Adrenal gland (tissue), 12 donors: ENCODE data around the gene SLC6A8. TPM values are rescaled to one million over a fixed set of nuclear protein-coding genes. Genes with fewer than 3 reads are reported as not detected.
"Not testable (repeated sequence)": the region's sequence is repeated elsewhere in the genome, so short reads cannot be mapped to it uniquely, and the experiment has no call there.

Experiments
- DNase-seq, 7 donors: peaks; one replicate each; pipeline ENCODE4 v3.0.0-alpha.2; 2019 to 2020
- H3K27ac ChIP-seq, 5 donors: fragments of 200-600 bp; sonication (generic) in 4 of 5; 1 replicate in 3 of 5; 2 replicates in 2 of 5; pipeline versions ENCODE4 v1.5.1 to v1.8.0; 2016 to 2020; ENCODE audit warnings: mild to moderate bottlenecking in 1 of 5
- H3K27me3 ChIP-seq: fragments of 200-600 bp; 2 replicates; pipeline ENCODE4 v1.8.0; 2021
- H3K36me3 ChIP-seq, 2 donors: fragments of 200-600 bp; replicated peaks in 1 of 2; 1 replicate in 1 of 2; 2 replicates in 1 of 2; pipeline versions ENCODE4 v1.5.1 to v1.8.0; 2018 to 2022
- H3K4me1 ChIP-seq, 2 donors: fragments of 200-600 bp; replicated peaks in 1 of 2; 1 replicate in 1 of 2; 2 replicates in 1 of 2; pipeline versions ENCODE4 v1.5.1 to v1.8.0; 2018 to 2021
- H3K4me3 ChIP-seq, 4 donors: fragments of 200-600 bp; sonication (generic) in 3 of 4; one replicate each; pipeline ENCODE4 v1.5.1; 2016 to 2018
- H3K9me3 ChIP-seq, 3 donors: fragments of 200-600 bp; sonication (generic) in 1 of 3; replicated peaks in 1 of 3; 1 replicate in 2 of 3; 2 replicates in 1 of 3; pipeline versions ENCODE4 v1.5.1 to v1.8.0; 2016 to 2021
- POLR2A ChIP-seq, 2 donors: fragments of 450-650 bp; IDR thresholded peaks; one replicate each; pipeline ENCODE4 v1.6.1; 2017; ENCODE audit warnings: antibody characterized with exemption in 2 of 2, mild to moderate bottlenecking in 2 of 2, moderate library complexity in 1 of 2
- WGBS, 4 donors: extraction: QIAGEN DNeasy Blood & Tissue Kit in 2 of 4; methylation state at CpG; one replicate each; pipeline versions ENCODE4 v1.1.5 to v1.1.7; 2013 to 2017; 5-methylcytosine and 5-hydroxymethylcytosine counted together
- intact Hi-C, 2 donors: fragments of 100-400 bp; cut with DNase I; formaldehyde crosslinking; loops; one replicate each; pipeline versions ENCODE4 v1.14.1 to v1.15.0; 2022 to 2023
- polyA plus RNA-seq, 3 donors: library from polyadenylated mRNA; stranded (reverse); fragments of 200-250 nt in 2 of 3; fragments of 350-450 nt in 1 of 3; fragmentation: Illumina TruSeq in 1 of 3; extraction: RNeasy Lipid Tissue Mini Kit (QIAGEN cat#74804) in 1 of 3; gene quantifications; one replicate each; pipeline ENCODE4 v1.2.3, GENCODE V29; 2013 to 2014
- total RNA-seq, 9 donors: library from RNA; depleted of rRNA in 4 of 9; stranded (reverse); fragments of >200 nt in 4 of 9; fragments of 120-200 nt in 1 of 9; fragmentation: NEBNext Ultra II Directional in 1 of 9; extraction: Animal tissue kit (Norgen Biotek cat#: 25700) in 1 of 9; gene quantifications; one replicate each; pipeline versions ENCODE4 v1.1.0 to v1.2.4, GENCODE V29; 2013 to 2023
- TF ChIP-seq, protein P1 (sequence below), 6 experiments: fragments of 450-650 bp in 4 of 6; fragments of 200-600 bp in 2 of 6; sonication (generic) in 1 of 6; IDR thresholded peaks; 1 replicate in 5 of 6; 2 replicates in 1 of 6; pipeline versions ENCODE4 v1.5.1 to v1.8.0; 2016 to 2021; ENCODE audit warnings: antibody characterized with exemption in 6 of 6, mild to moderate bottlenecking in 2 of 6, moderate library complexity in 1 of 6
- donor health status: healthy with polysubstance abuse.
- donor health status: Bipolar disorder and iron deficiency.
- donor health status: DM: yes; HTN: yes; CAD: no.
- donor health status: DM: no; HTN: no; CAD: no.
- donor health status: DM: no; HTN: no; CAD: no.
- donor health status: DM: yes; HTN: yes; CAD: no.

The SLC6A8 gene
- total and polyA plus RNA-seq, 12 donors: 3.1 to 136 (median 67.0) TPM

DNA sequence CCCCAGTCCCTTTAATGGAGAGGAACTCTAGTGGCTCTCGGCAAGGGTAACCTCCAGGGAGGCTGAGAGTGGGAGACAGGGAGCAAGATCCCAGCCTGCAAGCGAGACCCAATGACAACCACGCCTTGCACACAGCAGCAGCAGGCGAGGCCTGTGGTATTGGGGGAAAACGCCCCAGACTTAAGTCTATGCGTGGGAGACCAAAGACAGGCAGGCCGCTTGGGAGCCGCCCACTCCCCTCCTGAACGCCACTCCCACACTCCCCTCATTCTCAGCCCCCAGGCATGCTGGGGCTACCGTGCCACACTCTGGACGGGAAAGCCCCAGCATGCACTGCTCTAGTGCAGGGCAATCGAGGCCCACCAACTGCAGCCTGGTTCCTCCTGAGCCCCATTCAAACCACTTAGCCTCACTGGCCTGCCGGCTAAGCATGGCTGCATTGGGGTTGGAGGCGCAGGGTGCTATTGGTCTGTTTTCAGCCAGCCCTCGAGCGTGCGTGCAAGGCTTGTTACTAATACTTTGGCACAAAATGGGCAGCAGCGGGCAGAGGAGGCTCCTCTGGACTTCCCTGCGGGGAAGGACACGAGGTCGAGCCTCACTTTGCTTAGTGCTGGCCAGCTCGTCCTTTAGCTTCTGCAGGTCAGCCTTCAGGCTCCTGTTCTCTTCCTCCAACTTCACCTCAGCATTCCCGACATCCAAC is 14.8 kb downstream of the SLC6A8 start:
- intact Hi-C loops: no loop called here
- no peak for DNase-seq
- H3K36me3 ChIP-seq: peaks cover 0 to 16% of the 10 kb centered on the region in 2 donors
- no peak for TF ChIP-seq POLR2A (IDR thresholded peaks at IDR 0.05)
- TF ChIP-seq, protein P1, sequence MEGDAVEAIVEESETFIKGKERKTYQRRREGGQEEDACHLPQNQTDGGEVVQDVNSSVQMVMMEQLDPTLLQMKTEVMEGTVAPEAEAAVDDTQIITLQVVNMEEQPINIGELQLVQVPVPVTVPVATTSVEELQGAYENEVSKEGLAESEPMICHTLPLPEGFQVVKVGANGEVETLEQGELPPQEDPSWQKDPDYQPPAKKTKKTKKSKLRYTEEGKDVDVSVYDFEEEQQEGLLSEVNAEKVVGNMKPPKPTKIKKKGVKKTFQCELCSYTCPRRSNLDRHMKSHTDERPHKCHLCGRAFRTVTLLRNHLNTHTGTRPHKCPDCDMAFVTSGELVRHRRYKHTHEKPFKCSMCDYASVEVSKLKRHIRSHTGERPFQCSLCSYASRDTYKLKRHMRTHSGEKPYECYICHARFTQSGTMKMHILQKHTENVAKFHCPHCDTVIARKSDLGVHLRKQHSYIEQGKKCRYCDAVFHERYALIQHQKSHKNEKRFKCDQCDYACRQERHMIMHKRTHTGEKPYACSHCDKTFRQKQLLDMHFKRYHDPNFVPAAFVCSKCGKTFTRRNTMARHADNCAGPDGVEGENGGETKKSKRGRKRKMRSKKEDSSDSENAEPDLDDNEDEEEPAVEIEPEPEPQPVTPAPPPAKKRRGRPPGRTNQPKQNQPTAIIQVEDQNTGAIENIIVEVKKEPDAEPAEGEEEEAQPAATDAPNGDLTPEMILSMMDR (IDR thresholded peaks at IDR 0.05): no peak
- H3K4me3 ChIP-seq: no peak overlapping the region
- H3K9me3 ChIP-seq: no peaks in the 10 kb centered on the region
- H3K27me3 ChIP-seq: no peaks in the 10 kb centered on the region
- H3K4me1 ChIP-seq: peaks cover 0 to 4% of the 10 kb centered on the region in 2 donors
- H3K27ac ChIP-seq: peak overlapping the region in 2 of 5 donors; percentile 34 to 52
- WGBS, 4 donors: 71 to 93% (median 74%) methylated on average over 8 to 23 of the region's 23 CpGs

DNA sequence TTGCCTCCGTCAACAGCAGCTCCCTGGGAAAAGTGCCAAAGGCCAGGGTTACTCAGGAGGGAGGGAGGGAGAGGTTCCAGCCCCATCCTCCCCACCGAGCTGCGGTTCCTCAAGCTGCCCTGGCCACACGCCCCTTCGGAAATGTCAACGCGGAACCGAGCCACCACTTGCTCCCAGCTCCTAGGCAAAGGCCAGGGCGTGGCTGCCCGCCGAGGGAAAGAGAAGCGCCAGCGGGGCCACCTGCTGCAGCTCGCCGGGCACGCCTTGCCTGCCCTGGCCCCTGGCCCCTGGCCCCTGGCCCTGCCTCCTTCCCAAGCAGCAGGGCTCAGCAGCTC is 15.3 kb downstream of the SLC6A8 start:
- Histone ChIP-seq H3K27me3 (no peaks in the 10 kb centered on the region), H3K9me3 (no peaks in the 10 kb centered on the region), H3K27ac (peak overlapping the region in 2 of 5 donors; percentile 34 to 40), H3K4me3 (no peak overlapping the region), H3K36me3 (peaks cover 0 to 16% of the 10 kb centered on the region in 2 donors), H3K4me1 (peaks cover 0 to 4% of the 10 kb centered on the region in 2 donors)
- WGBS, 4 donors: 40 to 53% (median 40%) methylated on average over 3 to 16 of the region's 16 CpGs; no CpG with 5 or more reads in 1 of the 4 donors
- DNase-seq: peak; percentile 58 to 87 (median 81)
- TF ChIP-seq, protein P1 (IDR thresholded peaks at IDR 0.05): no peak
- no peak for TF ChIP-seq POLR2A (IDR thresholded peaks at IDR 0.05)
- intact Hi-C loops: no loop called here

DNA sequence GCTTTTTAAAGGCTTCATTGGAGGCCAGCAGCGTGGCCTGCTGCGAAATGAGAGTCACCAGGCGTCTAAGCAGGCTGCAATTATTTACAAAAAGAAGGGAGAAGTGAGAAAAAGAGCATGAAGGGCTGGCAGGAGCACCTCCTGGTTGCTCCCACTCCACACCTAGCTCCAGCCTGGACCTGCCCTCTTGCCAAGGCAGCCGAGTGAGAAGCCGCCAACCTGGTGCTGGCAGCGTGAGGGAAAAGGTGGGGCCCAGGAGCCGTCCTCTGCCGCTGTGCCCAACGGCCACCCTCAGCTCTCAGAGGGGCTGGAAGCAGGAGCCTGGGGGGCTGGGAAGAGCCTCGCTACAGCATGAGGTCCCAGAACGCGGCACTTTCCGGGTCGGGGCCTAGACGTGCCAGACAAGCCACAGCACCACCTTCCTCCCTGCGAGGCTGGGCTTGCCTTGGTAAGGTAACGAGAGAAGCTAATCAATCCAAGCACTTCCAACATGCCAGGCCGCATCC is 16.3 kb downstream of the SLC6A8 start:
- TF ChIP-seq POLR2A (IDR thresholded peaks at IDR 0.05): no peak
- TF ChIP-seq, protein P1 (IDR thresholded peaks at IDR 0.05): no peak
- H3K9me3 ChIP-seq: no peaks in the 10 kb centered on the region
- DNase-seq: peak in 1 of 7 donors; percentile 6
- peak overlapping the region in 1 of 5 donors; percentile 5 for H3K27ac ChIP-seq
- no peaks in the 10 kb centered on the region for H3K27me3 ChIP-seq
- peaks cover 0 to 16% of the 10 kb centered on the region in 2 donors for H3K36me3 ChIP-seq
- intact Hi-C loops: no loop called here
- no peak overlapping the region for H3K4me3 ChIP-seq
- 85 to 95% (median 86%) methylated on average over 3 to 18 of the region's 18 CpGs for WGBS, 4 donors
- peaks cover 0 to 4% of the 10 kb centered on the region in 2 donors for H3K4me1 ChIP-seq

- H3K36me3 ChIP-seq: peaks cover 0 to 16% of the 10 kb centered on the region in 2 donors
- H3K27me3 ChIP-seq, DNase-seq, H3K4me1 ChIP-seq, H3K27ac ChIP-seq, H3K4me3 ChIP-seq, intact Hi-C loops, H3K9me3 ChIP-seq: not testable (repeated sequence)
- 70 to 91% (median 82%) methylated on average over 5 to 11 of the region's 12 CpGs for WGBS, 4 donors
These were observed 17.1 kb downstream of the SLC6A8 start for GRCh38 chrX:153704631-153705402.

DNA sequence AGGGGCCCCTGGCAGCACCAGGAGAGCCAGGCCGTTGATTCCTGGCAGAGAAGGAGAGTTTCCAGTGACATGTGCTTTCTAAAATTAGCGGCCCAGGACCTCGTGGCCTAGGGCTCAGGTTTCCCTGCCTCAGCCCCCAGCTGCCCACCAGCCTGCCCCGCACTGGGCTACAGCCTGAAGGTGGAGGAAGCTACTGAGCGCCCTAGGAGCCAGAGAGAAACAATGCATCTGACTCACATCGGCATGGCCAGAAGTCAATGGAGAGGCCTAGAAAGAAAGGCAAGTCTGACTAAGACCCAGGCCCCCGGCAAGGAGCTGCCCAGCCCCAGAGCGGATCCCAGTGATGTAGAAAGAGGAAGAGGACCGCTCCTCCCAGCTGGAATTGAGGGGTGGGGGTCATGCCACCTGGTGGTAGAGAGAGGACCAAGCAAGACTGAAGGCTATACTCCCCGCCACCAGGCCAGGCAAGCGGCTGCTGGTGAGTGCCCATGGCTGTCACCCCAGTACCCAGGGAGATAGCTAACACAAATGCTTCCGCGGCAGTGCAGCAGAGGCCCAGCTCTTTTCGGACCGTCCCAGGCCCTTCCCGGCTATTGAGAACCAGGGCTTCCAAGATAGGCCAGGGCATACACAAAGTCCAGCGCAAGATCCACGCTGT is 17.8 kb downstream of the SLC6A8 start:
- H3K9me3 ChIP-seq, H3K4me1 ChIP-seq, H3K27ac ChIP-seq, intact Hi-C loops, H3K4me3 ChIP-seq, H3K27me3 ChIP-seq: not testable (repeated sequence)
- peak in 1 of 7 donors; percentile 17 for DNase-seq
- H3K36me3 ChIP-seq: peaks cover 0 to 16% of the 10 kb centered on the region in 2 donors
- 73 to 88% (median 84%) methylated on average over 15 to 18 of the region's 18 CpGs; no CpG with 5 or more reads in 1 of the 4 donors for WGBS, 4 donors
